ENCODE data around the gene LRMDA.
"Not testable (repeated sequence)": the region's sequence is repeated elsewhere in the genome, so short reads cannot be mapped to it uniquely, and the experiment has no call there.

Gene LRMDA

GRCh38 chr10:76115471-76116155, 684.2 kb downstream of the LRMDA start:
- DNase-seq, result no peak

DNA sequence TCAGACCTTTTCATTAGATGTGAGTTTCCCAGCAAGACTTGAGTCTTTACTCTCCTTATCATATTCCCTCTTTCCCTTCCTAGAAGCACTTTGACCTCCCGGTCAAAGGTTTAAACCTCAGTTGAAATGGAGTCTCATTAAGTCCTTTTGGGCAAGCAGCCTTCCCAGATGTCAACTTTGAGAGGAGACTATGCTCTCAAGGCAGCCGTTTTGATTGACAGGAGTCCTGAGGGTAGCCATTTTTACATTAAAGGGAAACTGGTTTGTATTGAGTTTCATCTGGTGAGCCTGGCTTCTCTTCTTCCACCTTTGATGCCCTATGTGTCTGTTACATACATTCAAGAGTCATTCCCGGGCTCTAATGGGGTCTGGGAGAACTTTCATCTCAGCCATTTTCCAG, 685.1 kb downstream of the LRMDA start:
- DNase-seq, result no peak

GRCh38 chr10:76117949-76118348, 686.5 kb downstream of the LRMDA start:
- no peak for DNase-seq

GRCh38 chr10:76119036-76119435, 687.6 kb downstream of the LRMDA start:
- DNase-seq, result no peak

- no peak for DNase-seq
Observed at GRCh38 chr10:76119515-76119914, 688.1 kb downstream of the LRMDA start.

GRCh38 chr10:76122056-76122455, 690.6 kb downstream of the LRMDA start:
- DNase-seq, result no peak

DNA sequence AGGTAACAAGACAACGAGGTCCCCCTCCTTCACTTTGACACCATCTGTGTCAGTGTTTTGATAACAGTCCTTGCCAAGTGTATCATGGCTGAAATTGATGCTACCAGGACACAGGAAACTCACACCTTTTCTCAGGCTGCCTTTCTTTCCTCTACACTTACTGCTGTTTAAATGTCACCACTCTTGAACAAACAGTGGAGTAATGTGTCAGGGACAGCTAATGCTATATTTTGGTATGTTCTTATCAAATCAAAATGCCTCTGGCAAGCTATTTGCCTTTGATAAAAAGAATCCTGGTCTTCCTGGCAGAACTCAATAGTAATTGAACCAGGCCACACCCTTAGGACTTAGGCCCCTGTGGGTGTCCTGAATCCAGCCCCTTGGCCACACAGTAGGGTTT, 692.9 kb downstream of the LRMDA start:
- no peak for DNase-seq

DNA sequence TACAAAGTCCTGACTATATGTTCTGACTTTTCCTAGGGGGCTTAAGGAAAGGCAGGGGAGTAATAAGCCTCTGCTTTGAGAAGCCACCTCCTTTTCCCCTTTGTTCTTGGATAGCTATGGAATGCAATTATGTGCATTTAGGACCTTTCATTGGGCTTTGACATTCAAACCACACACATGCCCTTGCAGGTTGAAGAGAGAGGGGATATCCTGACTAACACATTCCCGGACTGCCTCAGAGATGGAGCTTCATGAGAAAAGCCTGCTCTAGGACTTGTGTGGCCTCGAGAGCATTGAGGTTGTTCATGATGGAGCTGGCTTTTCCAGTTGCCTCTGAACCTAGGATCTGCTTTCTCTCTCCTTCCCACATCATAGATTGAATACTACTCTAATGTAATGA, 694.5 kb downstream of the LRMDA start:
- DNase-seq, result no peak

- DNase-seq, result no peak
Observed at GRCh38 chr10:76126607-76127527, 695.4 kb downstream of the LRMDA start.

DNA sequence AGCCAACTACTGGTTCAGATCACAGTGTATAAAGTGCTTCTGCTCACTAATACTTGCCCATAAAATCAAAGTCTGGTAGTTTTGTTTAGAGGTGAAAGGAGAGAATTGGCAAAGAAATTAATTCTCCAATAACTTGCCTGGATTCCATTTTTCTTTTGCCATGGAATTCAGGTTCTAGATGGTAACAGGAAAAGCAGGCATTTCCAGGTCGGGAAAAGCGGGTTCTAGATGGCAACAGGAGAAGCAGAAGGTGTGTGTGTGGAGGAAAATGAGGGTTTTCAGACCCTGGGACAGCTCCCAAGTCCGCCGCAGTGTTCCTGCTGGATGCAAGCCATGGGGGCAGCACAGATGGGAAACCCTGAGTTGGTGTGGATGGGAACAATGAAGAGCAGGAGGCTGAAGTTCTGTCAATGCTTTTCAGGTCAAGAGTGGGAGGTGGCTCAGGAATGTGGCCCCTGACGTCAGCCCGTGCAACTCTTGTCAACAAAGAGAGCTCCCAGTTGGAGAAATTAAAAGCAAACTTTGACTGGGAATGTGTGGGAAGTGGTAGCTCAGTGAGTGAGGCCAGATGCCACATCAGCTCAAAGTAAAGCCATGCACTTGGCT, 696.7 kb downstream of the LRMDA start:
- DNase-seq, result no peak

- DNase-seq, result no peak
Observed at GRCh38 chr10:76129213-76129612, 697.8 kb downstream of the LRMDA start.

DNA sequence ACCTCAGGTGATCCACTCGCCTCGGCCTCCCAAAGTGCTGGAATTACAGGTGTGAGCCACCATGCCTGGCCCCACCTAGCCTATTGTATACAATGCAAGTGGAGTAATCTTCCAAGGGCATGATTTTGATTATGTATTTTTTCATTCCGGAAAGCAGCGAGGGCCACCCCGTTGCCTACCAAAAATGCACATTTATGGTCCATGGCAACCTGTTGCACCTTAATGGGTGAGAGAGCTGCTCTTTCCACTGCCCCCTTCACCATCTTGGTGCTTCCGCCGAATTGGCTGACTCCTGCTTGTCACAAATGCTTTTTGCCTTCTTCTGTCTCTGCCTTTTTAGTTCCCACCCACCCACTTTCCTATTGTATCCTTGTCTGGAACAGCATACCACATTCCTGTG, 699.5 kb downstream of the LRMDA start:
- DNase-seq, result no peak

DNA sequence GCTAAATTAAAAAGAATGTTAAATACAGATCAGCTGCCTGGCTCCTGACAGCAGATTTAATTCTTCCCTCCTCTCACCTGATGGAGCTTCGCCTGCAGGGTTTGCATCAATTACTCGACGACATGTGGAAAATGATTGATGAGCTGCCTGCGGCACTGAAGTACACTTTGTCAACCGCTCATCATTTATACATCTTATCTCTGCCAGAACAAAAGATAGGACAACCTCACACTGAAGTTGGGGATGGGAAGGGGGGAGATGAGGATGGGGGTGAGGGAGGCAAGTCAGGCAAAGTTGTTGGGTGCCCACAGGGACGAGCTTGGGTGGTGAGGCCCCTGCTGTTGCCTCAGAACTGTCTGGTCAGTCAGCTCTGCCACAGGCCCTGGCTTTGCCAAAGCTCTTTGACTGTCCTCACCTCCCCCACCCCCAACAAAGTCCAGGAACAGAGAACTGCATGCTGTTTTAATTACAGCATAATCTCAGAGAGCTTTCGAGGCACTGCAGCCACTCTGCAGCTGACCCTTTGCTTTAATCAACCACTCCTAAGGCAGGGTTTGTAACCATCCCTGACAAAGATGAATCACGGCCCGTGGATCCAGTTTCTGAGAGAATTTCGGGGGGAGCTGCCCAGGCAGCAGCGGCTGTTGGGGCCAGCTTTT, 702.3 kb downstream of the LRMDA start:
- DNase-seq, result no peak

- no peak for DNase-seq
Observed at GRCh38 chr10:76136961-76137360, 705.5 kb downstream of the LRMDA start.

- no peak for DNase-seq
Observed at GRCh38 chr10:76138286-76138685, 706.9 kb downstream of the LRMDA start.

GRCh38 chr10:76138906-76139305, 707.5 kb downstream of the LRMDA start:
- no peak for DNase-seq

DNA sequence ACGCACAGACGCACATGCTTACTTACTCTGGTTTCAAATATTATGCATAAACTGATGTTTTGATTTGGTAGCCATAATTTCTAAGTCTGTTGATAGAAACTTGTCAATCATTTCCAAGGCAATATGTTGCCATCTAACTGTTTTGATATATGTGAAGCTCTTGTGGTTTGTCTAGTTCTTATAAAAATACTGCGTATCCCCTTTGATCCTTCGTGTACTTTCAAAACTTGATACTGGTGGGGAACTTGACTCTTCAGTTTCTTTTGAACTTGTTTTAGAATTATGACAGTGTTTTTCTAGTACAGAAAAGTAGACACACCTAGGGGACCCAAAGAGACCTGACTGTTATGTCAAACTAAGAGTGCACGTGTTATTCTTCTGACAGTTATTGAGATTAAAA, 708.0 kb downstream of the LRMDA start:
- no peak for DNase-seq

- no peak for DNase-seq
Observed at GRCh38 chr10:76141376-76141775, 710.0 kb downstream of the LRMDA start.

- not testable (repeated sequence) for DNase-seq
Observed at GRCh38 chr10:76148217-76148616, 716.8 kb downstream of the LRMDA start.

DNA sequence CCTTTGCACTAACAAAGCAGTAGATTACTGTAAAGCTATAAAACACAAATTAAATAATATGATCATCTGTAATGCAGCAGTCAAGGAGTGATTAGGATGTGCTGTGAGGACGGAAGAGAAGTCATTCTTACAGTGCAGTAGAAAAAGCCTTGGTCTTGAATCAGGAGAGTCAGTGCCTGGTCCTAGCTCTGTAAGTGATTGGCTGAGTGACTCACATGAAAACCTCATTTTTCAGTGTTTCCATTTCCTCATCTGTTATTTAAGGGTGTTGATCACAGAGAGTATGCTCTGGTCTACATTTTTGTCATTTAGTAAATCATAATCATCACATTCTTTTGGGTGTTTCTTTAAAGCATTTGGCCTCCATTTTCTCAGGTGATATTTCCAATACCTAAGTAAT, 717.8 kb downstream of the LRMDA start:
- no peak for DNase-seq

DNA sequence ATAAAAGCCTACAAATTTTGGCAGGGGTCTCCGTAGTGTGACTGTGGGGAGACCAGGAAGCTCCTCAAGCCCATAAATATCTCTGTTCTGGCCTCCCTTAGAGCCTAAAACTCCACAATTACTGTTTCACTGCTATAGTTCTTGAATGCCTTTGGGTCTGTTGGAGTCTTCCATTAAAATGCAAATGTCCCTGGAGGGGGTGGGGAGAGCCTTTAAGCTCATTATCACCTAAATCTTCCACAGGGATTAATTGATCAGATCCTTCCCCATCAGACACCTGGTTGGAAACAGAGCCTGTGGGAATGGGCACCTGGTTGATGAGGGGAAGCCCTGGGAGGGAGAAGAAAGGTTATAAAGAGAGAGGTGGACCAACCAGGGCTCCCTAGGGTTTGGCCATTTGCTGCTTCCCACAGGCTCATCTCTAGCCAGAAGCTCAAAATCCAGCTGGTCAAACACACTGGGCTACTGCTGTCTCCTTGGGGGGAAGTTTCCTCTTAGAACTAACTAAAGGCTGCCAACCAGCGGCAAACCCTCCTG, 718.2 kb downstream of the LRMDA start:
- no peak for DNase-seq

DNA sequence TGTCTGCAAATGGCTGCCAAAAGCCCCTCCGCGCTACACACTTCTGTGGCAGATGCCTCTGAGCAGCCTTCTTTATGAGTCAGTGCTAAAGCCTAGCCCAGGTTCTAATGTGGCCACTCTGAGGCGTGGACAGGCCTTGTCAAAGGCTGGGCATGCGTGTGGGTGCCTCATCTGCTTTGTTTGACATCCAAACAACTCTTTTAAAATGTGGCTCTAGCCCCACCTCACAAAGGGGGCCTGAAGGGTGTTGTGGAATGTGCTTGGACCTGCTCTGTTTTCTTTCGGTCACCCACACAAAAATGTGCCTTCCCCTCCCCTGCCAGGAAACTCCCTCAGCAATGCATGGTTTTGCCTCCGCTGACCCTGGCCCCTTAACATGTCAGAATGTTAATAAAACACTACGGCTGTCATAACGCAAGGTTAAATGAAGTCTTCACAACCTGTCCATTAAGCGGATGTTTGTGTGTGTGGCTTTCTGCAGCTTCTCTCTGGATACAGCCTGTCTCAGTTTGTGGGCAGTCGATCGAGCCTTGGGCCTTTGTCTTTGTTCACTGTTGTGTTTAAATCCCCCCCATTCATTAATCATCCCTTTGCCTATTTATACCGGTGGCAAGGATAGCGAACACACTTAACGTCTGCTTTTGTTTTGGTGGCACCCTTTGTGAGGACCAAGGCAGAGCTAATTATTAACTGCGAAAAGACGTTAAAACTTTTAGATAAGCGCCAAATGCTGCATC, 718.9 kb downstream of the LRMDA start:
- no peak for DNase-seq

All from NCI-H1048 (cell line).